ENCODE measurements around the gene AUP1.

AUP1 gene

DNA sequence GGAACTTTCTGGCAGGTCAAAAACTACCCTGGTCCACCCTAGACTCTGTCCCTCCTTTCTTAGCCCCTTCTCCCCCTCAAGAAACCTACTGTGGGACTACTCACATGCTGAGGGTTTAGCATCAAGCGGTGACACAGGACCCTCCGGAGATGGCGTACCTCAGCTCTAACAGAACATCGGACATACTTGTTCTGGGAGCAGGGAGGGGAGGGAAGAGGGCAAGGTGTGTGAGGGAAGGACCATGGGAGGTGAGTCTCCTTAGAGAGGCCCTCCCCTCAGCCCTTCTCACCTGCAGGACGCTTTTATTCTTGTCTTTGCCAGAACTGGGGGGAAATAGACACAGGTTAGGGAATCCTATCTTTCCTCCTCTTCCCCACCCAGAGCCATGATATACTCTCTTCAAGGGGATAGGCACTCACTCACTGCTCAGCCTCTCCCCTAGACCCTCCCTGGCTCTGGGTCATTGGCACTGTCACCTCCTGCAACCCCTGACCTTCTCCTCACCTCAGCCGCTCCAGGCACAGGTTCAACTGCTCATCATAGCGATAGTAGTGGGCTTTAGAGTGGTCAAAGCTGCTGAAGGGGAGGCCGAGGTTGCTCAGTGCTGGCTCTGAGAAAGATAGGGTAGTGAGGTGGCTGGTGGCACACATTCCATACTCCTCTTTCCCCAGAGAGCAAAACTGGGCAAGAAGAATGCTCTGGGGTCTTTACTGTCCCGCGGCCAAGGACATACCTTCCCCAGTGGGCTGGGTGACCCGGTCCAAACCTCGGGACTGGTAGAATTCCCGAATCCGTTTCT lies 23.9 kb downstream of the AUP1 start:
- H3K4me3 ChIP-seq (ENCODE audit: low read depth, low read length), result no peak overlapping the region
- TF ChIP-seq, protein P1, sequence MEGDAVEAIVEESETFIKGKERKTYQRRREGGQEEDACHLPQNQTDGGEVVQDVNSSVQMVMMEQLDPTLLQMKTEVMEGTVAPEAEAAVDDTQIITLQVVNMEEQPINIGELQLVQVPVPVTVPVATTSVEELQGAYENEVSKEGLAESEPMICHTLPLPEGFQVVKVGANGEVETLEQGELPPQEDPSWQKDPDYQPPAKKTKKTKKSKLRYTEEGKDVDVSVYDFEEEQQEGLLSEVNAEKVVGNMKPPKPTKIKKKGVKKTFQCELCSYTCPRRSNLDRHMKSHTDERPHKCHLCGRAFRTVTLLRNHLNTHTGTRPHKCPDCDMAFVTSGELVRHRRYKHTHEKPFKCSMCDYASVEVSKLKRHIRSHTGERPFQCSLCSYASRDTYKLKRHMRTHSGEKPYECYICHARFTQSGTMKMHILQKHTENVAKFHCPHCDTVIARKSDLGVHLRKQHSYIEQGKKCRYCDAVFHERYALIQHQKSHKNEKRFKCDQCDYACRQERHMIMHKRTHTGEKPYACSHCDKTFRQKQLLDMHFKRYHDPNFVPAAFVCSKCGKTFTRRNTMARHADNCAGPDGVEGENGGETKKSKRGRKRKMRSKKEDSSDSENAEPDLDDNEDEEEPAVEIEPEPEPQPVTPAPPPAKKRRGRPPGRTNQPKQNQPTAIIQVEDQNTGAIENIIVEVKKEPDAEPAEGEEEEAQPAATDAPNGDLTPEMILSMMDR (IDR thresholded peaks at IDR 0.05; ENCODE audit: low read depth, low read length), result no peak
- H3K9me3 ChIP-seq (ENCODE audit: severe bottlenecking), result no peaks in the 10 kb centered on the region
- peak overlapping the region; percentile 10; the same call in 1 of the 2 replicates for H3K27ac ChIP-seq
- H3K36me3 ChIP-seq, result peaks cover 32% of the 10 kb centered on the region
- H3K27me3 ChIP-seq (ENCODE audit: insufficient read depth, low read depth, severe bottlenecking), result no peaks in the 10 kb centered on the region
- no peak for DNase-seq

DNA sequence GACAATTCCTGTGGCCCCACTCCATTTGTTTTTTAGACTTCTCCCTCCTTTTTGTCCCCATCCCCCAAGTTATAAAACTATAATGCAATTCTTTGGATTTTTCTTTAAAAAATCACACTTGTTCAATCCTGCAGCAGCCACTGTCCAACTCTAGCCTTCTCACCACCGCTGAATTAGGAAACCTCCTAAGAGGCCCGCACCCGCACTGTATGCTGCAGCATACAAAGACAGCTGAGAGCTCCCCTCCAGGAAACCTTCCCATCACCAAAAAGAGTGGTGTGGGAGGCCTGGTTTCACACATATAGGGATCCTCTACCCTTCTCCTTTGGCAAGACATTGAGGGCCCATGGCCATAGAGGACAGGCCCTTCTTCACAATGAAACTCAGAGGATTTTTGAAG lies 24.9 kb downstream of the AUP1 start:
- Histone ChIP-seq H3K36me3 (peaks cover 32% of the 10 kb centered on the region), H3K4me3 (ENCODE audit: low read depth, low read length) (no peak overlapping the region), H3K27me3 (ENCODE audit: insufficient read depth, low read depth, severe bottlenecking) (no peaks in the 10 kb centered on the region), H3K27ac (no peak overlapping the region), H3K9me3 (ENCODE audit: severe bottlenecking) (no peaks in the 10 kb centered on the region)
- no peak for DNase-seq
- TF ChIP-seq, protein P1 (IDR thresholded peaks at IDR 0.05; ENCODE audit: low read depth, low read length), result no peak

DNA sequence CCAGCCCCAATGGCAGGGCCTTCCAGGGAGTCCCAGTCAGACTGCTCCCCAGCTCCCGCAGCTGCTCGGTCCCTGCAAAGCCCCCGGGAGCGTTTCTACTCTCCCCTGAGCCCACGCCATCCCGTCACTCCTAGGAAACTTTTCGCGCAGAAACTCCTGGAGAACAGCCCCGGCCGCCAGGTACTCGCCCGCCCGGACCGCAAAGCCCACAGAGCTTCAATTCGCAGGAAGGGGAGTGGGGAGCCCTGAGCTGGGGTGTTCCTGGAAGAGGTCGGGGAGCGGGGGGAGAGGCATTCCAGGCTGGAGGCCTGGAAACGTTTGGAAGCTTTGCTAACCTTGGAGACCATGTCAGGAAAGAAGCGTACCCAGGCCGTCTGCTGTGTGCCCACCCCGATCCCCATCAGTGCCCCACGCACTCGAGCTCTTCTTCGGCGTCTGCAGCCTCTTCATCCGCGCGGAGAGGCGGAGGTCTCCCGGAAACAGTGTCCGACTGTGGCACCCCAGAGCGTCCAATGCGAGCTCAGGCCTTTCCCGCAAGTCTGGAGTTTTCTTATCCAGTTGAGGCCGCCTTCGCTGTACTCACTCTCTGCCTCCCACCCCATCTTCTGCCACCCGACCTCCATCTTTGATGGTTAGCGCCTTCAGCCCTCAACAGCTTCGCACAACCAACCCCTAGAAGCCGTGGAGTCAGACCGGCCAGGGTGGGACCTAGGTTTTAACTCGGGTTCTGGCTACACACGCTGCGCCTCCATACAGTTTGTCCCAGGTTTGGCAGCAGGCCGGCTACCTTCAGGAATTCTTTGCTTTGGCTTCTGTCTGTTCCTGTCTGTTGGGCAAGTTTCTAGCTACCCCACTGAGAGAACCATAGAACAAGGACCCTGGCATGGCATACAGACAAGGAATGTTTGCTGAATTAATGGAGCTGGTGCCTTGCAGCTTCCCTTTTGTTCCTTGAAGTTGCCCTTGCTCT lies 25.7 kb downstream of the AUP1 start:
- Histone ChIP-seq H3K27me3 (ENCODE audit: insufficient read depth, low read depth, severe bottlenecking) (no peaks in the 10 kb centered on the region), H3K36me3 (peaks cover 34% of the 10 kb centered on the region), H3K27ac (no peak overlapping the region), H3K4me3 (ENCODE audit: low read depth, low read length) (no peak overlapping the region), H3K9me3 (ENCODE audit: severe bottlenecking) (no peaks in the 10 kb centered on the region)
- no peak for DNase-seq
- TF ChIP-seq, protein P1 (IDR thresholded peaks at IDR 0.05; ENCODE audit: low read depth, low read length), result no peak

DNA sequence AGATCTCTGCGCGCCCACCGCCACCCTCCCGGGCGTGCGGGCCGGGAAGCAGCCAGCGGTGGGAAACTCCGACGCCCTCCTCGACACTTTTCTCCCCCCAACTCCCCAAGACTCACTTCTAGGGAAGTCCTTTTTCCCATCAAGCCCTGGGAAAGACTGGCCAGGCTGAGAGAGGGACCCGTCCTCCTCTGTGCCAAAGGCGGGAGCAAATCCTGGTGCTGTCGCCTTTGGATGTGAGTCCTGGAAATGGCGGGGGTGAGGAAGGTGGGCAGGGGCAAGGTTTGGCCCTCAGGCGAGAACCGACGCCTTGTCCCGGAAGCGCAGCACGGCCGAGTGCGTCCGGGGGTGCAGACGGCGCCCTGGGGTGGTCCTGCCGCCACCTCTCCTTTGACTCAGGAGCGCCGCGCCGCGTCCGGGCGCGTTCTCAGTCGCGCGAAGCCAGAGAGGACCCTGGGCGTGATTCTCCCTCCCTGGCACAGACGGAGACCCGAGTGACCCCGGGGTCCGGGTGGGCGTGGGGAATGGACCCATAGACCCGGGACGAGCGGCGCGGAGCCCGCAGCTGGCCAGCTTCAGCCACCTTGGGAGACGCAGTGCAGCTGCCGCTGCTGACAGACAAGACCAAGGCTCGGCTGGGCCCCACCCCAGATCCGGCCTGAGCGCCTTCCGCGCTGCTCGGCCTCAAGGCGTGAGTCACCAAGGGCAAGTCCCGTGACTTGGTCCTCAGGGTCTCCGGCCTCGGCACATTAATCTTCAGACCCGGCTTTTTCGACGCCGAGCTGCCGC lies 26.6 kb downstream of the AUP1 start:
- peak overlapping the region; percentile 71 for H3K27ac ChIP-seq
- TF ChIP-seq, protein P1 (IDR thresholded peaks at IDR 0.05; ENCODE audit: low read depth, low read length), result no peak
- H3K9me3 ChIP-seq (ENCODE audit: severe bottlenecking), result no peaks in the 10 kb centered on the region
- DNase-seq, result no peak
- H3K27me3 ChIP-seq (ENCODE audit: insufficient read depth, low read depth, severe bottlenecking), result no peaks in the 10 kb centered on the region
- peaks cover 36% of the 10 kb centered on the region for H3K36me3 ChIP-seq
- H3K4me3 ChIP-seq (ENCODE audit: low read depth, low read length), result no peak overlapping the region

DNA sequence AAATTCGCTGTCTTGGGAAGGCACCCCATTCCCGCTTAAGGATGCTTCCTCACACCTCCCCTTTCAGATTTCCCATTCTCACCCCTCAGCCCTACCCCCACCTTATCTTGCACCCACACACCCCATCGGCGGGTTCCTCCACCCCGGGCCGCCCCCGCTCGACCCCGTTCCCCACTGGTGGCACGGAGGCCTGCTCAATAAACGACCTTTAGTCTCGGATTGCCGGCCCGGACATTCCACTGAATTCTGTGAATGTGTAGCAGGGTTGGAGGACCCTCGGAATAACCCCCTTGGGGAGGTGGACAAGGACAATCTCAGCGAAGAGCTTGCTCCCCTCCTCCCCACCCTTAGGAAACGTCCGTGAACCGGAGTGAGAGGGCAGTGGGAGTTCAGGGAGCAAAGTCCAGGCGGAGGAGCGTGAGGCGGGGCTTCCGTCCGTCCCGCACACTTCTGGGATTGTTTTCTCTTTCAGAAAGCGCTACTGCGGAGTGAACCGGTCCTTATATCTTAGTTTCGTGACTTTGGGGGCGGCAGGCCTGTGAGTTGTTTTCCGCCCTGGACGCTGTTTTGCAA lies 27.3 kb downstream of the AUP1 start:
- TF ChIP-seq, protein P1 (IDR thresholded peaks at IDR 0.05; ENCODE audit: low read depth, low read length), result no peak
- Histone ChIP-seq H3K4me3 (ENCODE audit: low read depth, low read length) (peak overlapping the region; percentile 13), H3K9me3 (ENCODE audit: severe bottlenecking) (no peaks in the 10 kb centered on the region), H3K36me3 (peaks cover 33% of the 10 kb centered on the region), H3K27ac (peak overlapping the region; percentile 71), H3K27me3 (ENCODE audit: insufficient read depth, low read depth, severe bottlenecking) (no peaks in the 10 kb centered on the region)
- no peak for DNase-seq

Data from WERI-Rb-1 (cell line).